Common myeloid progenitor, CD34-positive (primary cell): Measurements from ENCODE around the gene ESYT1.
A peak's percentile ranks its signal among the peaks of the same experiment; 100 is the strongest.

ENCODE experiments used
- CTCF ChIA-PET: fragments of 350-600 bp; sonication (Branson Sonifier 250); formaldehyde crosslinking; loops from one replicate; lab custom pipeline; 2021; ENCODE audit warnings: antibody characterized with exemption; lab: Charles Lee
- POLR2A ChIA-PET: fragments of 350-600 bp; sonication (Branson Sonifier 250); formaldehyde crosslinking; loops from one replicate; lab custom pipeline; 2021; ENCODE audit warnings: antibody characterized with exemption; lab: Charles Lee
- DNase-seq, 3 donors: peaks; one replicate each; pipeline versions ENCODE4 v3.0.0 to v3.0.0-alpha.2; 2013
- H3K27ac ChIP-seq, 2 experiments: 1 replicate in 1 of 2; 2 replicates in 1 of 2; pipeline ENCODE4 v1.7.0; 2013; ENCODE audit warnings: inconsistent platforms in 2 of 2, low read length in 2 of 2, mild to moderate bottlenecking in 2 of 2, low read depth in 1 of 2, moderate library complexity in 1 of 2; ENCODE audit not compliant: severe bottlenecking in 2 of 2, insufficient read depth in 1 of 2, poor library complexity in 1 of 2
- H3K27me3 ChIP-seq, 5 experiments: replicated peaks in 2 of 5; 1 replicate in 3 of 5; 2 replicates in 2 of 5; pipeline versions ENCODE4 v1.6.1 to v1.7.0; 2013; ENCODE audit warnings: low read length in 4 of 5, mild to moderate bottlenecking in 2 of 5, moderate library complexity in 2 of 5, inconsistent platforms in 1 of 5; ENCODE audit not compliant: insufficient read depth in 5 of 5, control insufficient read depth in 4 of 5
- H3K36me3 ChIP-seq, 4 experiments: 1 replicate in 2 of 4; 2 replicates in 2 of 4; pipeline versions ENCODE4 v1.6.1 to v1.7.0; 2013; ENCODE audit warnings: low read length in 3 of 4, control low read depth in 1 of 4, mild to moderate bottlenecking in 1 of 4; ENCODE audit not compliant: control insufficient read depth in 4 of 4, insufficient read depth in 4 of 4
- H3K4me1 ChIP-seq, 4 experiments: 1 replicate in 3 of 4; 2 replicates in 1 of 4; pipeline versions ENCODE4 v1.6.1 to v1.7.1; 2013; ENCODE audit warnings: low read length in 3 of 4, mild to moderate bottlenecking in 3 of 4, control low read depth in 1 of 4, inconsistent platforms in 1 of 4, moderate library complexity in 1 of 4; ENCODE audit not compliant: control insufficient read depth in 4 of 4, insufficient read depth in 4 of 4; ENCODE audit errors: control extremely low read depth in 1 of 4
- H3K4me3 ChIP-seq, 7 experiments: 1 replicate in 4 of 7; 2 replicates in 3 of 7; pipeline versions ENCODE4 v1.5.1 to v1.7.0; 2013; ENCODE audit warnings: mild to moderate bottlenecking in 7 of 7, low read length in 6 of 7, moderate library complexity in 6 of 7, inconsistent platforms in 2 of 7, low read depth in 2 of 7, control low read depth in 1 of 7; ENCODE audit not compliant: insufficient read depth in 4 of 7, control insufficient read depth in 1 of 7; ENCODE audit errors: extremely low read depth in 1 of 7
- H3K9me3 ChIP-seq, 5 experiments: 1 replicate in 4 of 5; 2 replicates in 1 of 5; pipeline versions ENCODE4 v1.6.1 to v1.7.1; 2013; ENCODE audit warnings: low read length in 4 of 5, mild to moderate bottlenecking in 2 of 5, inconsistent platforms in 1 of 5, low read depth in 1 of 5, moderate library complexity in 1 of 5; ENCODE audit not compliant: control insufficient read depth in 4 of 5, insufficient read depth in 2 of 5; ENCODE audit errors: control extremely low read depth in 1 of 5
- WGBS: methylation state at CpG from one replicate; pipeline ENCODE4 v1.1.5; 2013; ENCODE audit not compliant: insufficient coverage; 5-methylcytosine and 5-hydroxymethylcytosine counted together

The ESYT1 gene

DNA sequence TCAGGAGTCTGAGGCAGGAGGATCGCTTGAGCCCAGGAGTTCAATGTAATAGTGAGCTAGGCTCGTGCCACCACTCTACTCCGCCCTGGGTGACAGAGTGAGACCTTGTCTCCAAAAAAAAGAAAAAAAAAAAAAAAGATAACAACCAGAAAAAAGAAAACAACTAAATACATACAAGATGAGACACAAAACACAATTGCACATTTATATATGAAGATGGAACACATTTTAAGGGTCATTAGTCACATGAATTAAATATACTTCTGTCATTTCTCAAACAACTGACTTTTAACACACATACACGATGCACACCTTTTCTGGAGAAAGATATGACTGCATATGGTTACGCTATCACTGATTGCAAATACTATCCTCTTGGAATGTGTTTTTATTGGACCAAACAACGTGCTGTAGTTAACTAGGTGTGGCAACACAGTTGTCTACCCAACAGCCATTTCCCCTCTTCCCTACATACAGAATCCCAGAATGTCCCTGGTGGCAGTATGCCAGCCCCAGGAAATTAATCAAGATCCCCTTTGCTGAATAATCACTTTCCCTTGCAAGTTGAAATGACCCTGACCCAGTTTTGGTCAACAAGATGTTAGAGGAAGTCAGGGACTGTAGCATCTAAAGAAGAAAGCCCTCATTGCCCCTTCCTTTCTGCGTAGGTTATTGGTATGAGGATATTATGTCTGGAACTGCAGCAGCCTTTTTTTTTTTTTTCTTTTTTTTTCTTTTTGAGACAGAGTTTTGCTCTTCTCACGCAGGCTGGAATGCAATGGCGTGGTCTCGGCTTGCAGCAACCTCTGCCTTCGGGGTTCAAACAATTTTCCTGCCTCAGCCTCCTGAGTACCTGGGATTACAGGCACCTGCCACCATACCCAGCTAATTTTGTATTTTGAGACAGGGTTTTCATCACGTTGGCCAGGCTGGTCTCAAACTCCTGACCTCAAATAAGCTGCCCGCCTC lies 18.7 kb downstream of the ESYT1 start:
- Histone ChIP-seq H3K9me3 (no peaks in the 10 kb centered on the region), H3K27ac (no peak overlapping the region), H3K4me1 (peaks cover 0 to 35% (median 24%) of the 10 kb centered on the region in 4 experiments), H3K36me3 (peaks cover 15 to 38% (median 34%) of the 10 kb centered on the region in 4 experiments), H3K27me3 (no peaks in the 10 kb centered on the region), H3K4me3 (no peak overlapping the region)
- no peak for DNase-seq
- ChIA-PET POLR2A (no interaction called here), CTCF (no interaction called here)
- 96% methylated on average over 7 of the region's 13 CpGs for WGBS

DNA sequence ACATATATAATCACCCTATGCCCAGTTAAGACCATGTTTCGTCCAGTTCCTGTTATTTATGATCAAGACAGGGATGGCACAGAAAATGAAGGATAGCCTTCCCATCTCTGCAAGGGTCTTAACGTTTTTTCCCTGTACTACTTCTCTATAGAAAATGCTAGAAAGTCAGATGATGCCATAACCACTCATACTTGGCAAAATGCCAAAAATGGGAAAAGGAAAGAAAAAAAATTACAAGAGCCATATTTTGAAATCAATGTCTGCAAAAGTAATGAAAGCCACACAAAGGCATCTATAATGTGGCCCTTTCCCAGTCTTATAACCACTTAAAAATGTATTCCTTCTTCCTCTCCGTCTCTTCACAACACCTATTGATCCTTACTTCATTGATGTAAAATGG lies 22.5 kb downstream of the ESYT1 start:
- H3K27me3 ChIP-seq: no peaks in the 10 kb centered on the region

DNA sequence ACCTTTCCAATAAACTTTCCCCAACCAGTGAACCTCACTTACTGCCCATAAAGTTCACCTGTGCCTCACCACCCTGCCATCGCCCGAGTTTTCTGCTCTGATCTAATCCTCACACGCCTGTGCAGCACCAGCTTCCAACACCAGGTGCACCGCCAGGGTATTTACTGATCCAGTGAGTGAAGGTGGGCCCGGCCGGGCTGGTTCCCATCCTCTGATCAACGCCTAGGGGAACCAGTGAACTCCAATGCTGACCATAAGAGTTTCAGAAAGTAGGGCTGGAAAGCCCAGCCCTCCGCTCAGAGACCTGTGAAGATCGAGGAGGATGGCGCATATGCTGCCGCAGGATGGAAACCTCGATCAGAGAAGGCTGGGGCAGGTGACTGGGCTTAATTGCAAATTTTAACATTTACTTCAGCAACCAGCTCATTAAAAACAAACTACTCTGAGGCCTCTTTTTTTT lies 23.6 kb downstream of the ESYT1 start:
- 11% methylated on average over 12 of the region's 12 CpGs for WGBS
- peak in 2 of 3 donors; percentile 65 to 71 for DNase-seq
- CTCF ChIA-PET: interaction anchor here (1.0 to 1.3 kb wide), 4 partner anchors 13 to 34 kb away, joined by 4 to 8 read pairs (median 5); partner anchors contain the start of genes ESYT1 and ZC3H10

More for the DNA sequence above, 22.5 kb downstream of the ESYT1 start:
- Histone ChIP-seq H3K27ac (no peak overlapping the region), H3K4me1 (peaks cover 2 to 36% (median 27%) of the 10 kb centered on the region in 4 experiments), H3K4me3 (no peak overlapping the region), H3K36me3 (peaks cover 0 to 10% (median 5%) of the 10 kb centered on the region in 4 experiments), H3K9me3 (no peaks in the 10 kb centered on the region)
- DNase-seq: peak; percentile 48 to 66 (median 61)
- WGBS: no CpG with 5 or more reads among the region's 3 CpGs
- POLR2A ChIA-PET: interaction anchor here (0.7 kb wide), 2 partner anchors 79 to 196 kb away, joined by 4 to 8 read pairs; no protein-coding TSS in a partner anchor
- CTCF ChIA-PET: interaction anchor here (0.6 to 1.0 kb wide), 4 partner anchors 9 to 75 kb away, joined by 3 to 4 read pairs (median 3); partner anchors contain the start of gene ESYT1

DNA sequence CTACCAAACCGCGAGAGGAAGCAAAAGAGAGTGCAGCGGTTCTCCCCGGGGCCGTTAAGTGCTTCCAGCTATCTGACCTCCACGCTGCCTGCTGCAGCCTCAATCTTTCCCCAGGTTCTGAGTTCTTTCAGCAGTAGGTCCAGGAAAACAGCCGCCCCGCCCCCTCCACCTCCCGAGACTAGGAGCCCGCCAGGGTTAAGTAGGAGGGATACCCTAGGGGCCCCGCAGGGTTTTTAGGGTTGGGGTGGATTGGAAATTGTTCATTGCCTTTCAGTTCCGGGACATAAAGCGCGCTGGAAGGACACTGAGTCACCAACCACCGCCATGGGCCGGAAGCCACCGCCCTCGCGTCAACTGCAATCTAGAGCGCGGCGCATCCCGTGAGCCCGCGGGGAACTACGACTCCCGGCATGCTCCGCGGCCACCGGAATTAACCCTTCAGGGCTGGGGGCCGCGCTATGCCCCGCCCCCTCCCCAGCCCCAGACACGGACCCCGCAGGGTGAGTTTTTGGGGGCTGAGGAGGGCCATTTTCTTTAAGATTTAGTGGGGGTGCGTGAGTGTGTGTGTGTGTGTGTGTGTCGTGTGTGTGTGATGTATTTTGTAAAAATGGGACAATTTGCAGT lies 24.2 kb downstream of the ESYT1 start, which contains the start of gene MYL6B:
TSS of gene MYL6B (plus strand) at position 456 of the 624 bp plus-strand sequence. CDS start 1,332 bp downstream, outside the sequence.
- H3K27me3 ChIP-seq: no peaks in the 10 kb centered on the region
- H3K9me3 ChIP-seq: no peaks in the 10 kb centered on the region
- DNase-seq: peak; percentile 88 to 95 (median 95)
- ChIA-PET POLR2A (interaction anchor here (1.0 to 1.4 kb wide), 2 partner anchors 24 to 70 kb away, joined by 4 to 5 read pairs; partner anchors contain the start of genes ESYT1 and RNF41), CTCF (interaction anchor here (1.0 to 1.3 kb wide), 4 partner anchors 13 to 34 kb away, joined by 4 to 8 read pairs (median 5); partner anchors contain the start of genes ESYT1 and ZC3H10)
- peaks cover 0 to 13% (median 8%) of the 10 kb centered on the region in 4 experiments for H3K36me3 ChIP-seq
- peaks cover 2 to 41% (median 33%) of the 10 kb centered on the region in 4 experiments for H3K4me1 ChIP-seq
- 0% methylated on average over 16 of the region's 37 CpGs for WGBS
- peak within 1 kb of the TSS; percentile 47 to 91 (median 83) for H3K4me3 ChIP-seq
- peak within 1 kb of the TSS; percentile 85 to 93 for H3K27ac ChIP-seq

More for the DNA sequence above, 23.6 kb downstream of the ESYT1 start:
- Histone ChIP-seq H3K4me3 (peak overlapping the region; percentile 47 to 91 (median 83)), H3K27ac (peak overlapping the region; percentile 85 to 93), H3K4me1 (peaks cover 2 to 36% (median 28%) of the 10 kb centered on the region in 4 experiments), H3K9me3 (no peaks in the 10 kb centered on the region), H3K27me3 (no peaks in the 10 kb centered on the region), H3K36me3 (peaks cover 0 to 13% (median 8%) of the 10 kb centered on the region in 4 experiments)
- POLR2A ChIA-PET: interaction anchor here (1.0 to 1.4 kb wide), 2 partner anchors 24 to 70 kb away, joined by 4 to 5 read pairs; partner anchors contain the start of genes ESYT1 and RNF41

DNA sequence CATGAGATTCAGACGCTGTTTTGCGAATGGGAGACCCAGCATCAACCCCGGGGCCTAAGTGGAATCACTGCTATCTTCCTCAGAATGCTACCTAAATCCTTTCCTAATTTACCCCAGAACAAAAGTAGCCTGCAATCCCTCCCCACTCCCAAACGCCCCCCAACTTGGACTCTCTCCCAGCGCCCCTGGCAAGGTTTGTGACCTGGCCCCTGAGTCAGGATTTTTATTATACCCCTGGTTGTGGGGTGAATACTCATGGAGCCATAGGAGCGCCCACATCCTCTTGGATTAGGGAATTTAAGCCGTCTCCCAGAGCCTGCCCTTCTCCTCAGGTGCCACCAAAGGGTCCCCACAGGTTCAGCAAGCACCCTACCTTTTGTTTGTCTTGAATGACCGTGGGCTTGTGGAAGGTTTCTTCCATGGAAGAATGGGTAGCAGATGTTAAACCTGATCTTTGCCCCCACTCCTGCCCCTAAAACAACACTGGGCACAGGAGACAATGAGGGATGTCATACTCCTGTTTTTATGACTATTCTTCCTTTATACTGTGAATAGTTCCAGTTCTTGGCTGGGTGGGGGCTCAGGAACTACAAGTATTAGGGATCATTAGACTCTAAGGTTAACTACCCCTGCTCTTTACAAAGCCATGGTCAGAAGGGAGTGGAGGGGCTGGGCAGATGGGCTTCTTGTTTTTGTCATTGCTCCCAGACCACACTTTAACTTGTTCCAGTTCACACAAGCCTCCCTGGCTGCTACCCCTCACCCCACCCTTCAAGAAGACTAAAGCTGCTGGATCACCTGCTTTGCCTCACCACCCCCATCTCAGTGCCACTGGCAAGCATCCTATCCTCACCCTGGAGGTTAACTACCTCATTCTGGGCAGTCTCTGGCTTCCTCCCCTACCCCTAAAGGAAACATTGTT lies 24.9 kb downstream of the ESYT1 start:
- Histone ChIP-seq H3K36me3 (peaks cover 0 to 13% (median 8%) of the 10 kb centered on the region in 4 experiments), H3K27ac (peak overlapping the region in 1 of 2 experiments; percentile 93), H3K4me3 (peak overlapping the region; percentile 47 to 91 (median 83)), H3K9me3 (no peaks in the 10 kb centered on the region), H3K4me1 (peaks cover 2 to 46% (median 36%) of the 10 kb centered on the region in 4 experiments), H3K27me3 (no peaks in the 10 kb centered on the region)
- ChIA-PET CTCF (interaction anchor here (2.3 to 3.1 kb wide), 2 partner anchors 14 to 26 kb away, joined by 8 to 15 read pairs; partner anchors contain the start of gene ESYT1), POLR2A (no interaction called here)
- WGBS: 36% methylated on average over 3 of the region's 8 CpGs
- no peak for DNase-seq
